Body of pancreas (tissue), 4 donors: ENCODE measurements around the gene FHAD1. TPM values are rescaled to one million over a fixed set of nuclear protein-coding genes. Genes with fewer than 3 reads are reported as not detected.
A peak's percentile ranks its signal among the peaks of the same experiment; 100 is the strongest.
"Not testable (repeated sequence)": the region's sequence is repeated elsewhere in the genome, so short reads cannot be mapped to it uniquely, and the experiment has no call there.

Experiments
- ATAC-seq: fragments of 150-250 bp; one replicate; pipeline ENCODE4 v1.9.1; 2016
- DNase-seq, 4 donors: peaks; one replicate each; pipeline ENCODE4 v3.0.0-alpha.2; 2019
- H3K27ac ChIP-seq, 4 donors: fragments of 200-600 bp; sonication (generic); 1 replicate in 3 of 4; 2 replicates in 1 of 4; pipeline versions ENCODE4 v1.5.1 to v1.6.1; 2016 to 2019; ENCODE audit warnings: mild to moderate bottlenecking in 1 of 4, mixed read lengths in 1 of 4, moderate library complexity in 1 of 4
- H3K27me3 ChIP-seq, 2 donors: fragments of 200-600 bp; sonication (generic); one replicate each; pipeline ENCODE4 v1.6.0; 2016; ENCODE audit warnings: mild to moderate bottlenecking in 1 of 2
- H3K36me3 ChIP-seq, 2 donors: fragments of 200-600 bp; sonication (generic); replicated peaks in 1 of 2; 2 replicates each; pipeline ENCODE4 v1.5.1; 2016; ENCODE audit warnings: low read depth in 2 of 2; ENCODE audit not compliant: insufficient read depth in 1 of 2
- H3K4me1 ChIP-seq: fragments of 200-600 bp; sonication (generic); one replicate; pipeline ENCODE4 v1.6.0; 2016
- H3K4me3 ChIP-seq, 2 donors: fragments of 200-600 bp; sonication (generic); 1 replicate in 1 of 2; 2 replicates in 1 of 2; pipeline ENCODE4 v1.5.1; 2016 to 2019
- H3K9me3 ChIP-seq, 3 donors: fragments of 200-600 bp; sonication (generic); 1 replicate in 2 of 3; 2 replicates in 1 of 3; pipeline ENCODE4 v1.5.1; 2016
- CTCF ChIP-seq, 7 experiments: fragments of 450-650 bp in 4 of 7; fragments of 200-600 bp in 3 of 7; sonication (generic) in 3 of 7; IDR thresholded peaks; one replicate each; pipeline ENCODE4 v1.5.1; 2016 to 2019; ENCODE audit warnings: antibody characterized with exemption in 7 of 7
- POLR2A ChIP-seq, 3 donors: fragments of 450-650 bp; IDR thresholded peaks; one replicate each; pipeline ENCODE4 v1.6.1; 2016; ENCODE audit warnings: antibody characterized with exemption in 3 of 3, mild to moderate bottlenecking in 2 of 3
- WGBS, 2 donors: methylation state at CpG; one replicate each; pipeline ENCODE4 v1.1.5; 2017; 5-methylcytosine and 5-hydroxymethylcytosine counted together
- intact Hi-C: fragments of 100-400 bp; cut with DNase I; formaldehyde crosslinking; loops from one replicate; pipeline ENCODE4 v1.15.1; 2023
- total RNA-seq, 2 donors: library from RNA; depleted of rRNA; stranded (reverse); fragments of >200 nt; gene quantifications; one replicate each; pipeline ENCODE4 v1.1.0, GENCODE V29; 2016

FHAD1 gene
- total RNA-seq, 2 donors from 2014 or later, result 2.9 to 4.9 TPM

GRCh38 chr1:15426492-15427279 lies 179.7 kb downstream of the FHAD1 start:
- TF ChIP-seq POLR2A (IDR thresholded peaks at IDR 0.05) (no peak), CTCF (IDR thresholded peaks at IDR 0.05) (no peak)
- Histone ChIP-seq H3K9me3 (no peaks in the 10 kb centered on the region), H3K27ac (peak overlapping the region; percentile 90 to 93 (median 92)), H3K36me3 (no peaks in the 10 kb centered on the region), H3K4me1 (peaks cover 77% of the 10 kb centered on the region), H3K27me3 (no peaks in the 10 kb centered on the region), H3K4me3 (no peak overlapping the region)
- intact Hi-C loops, result loop anchor here (5.0 kb wide), 1 partner anchor 104 kb away; no protein-coding TSS in a partner anchor
- WGBS, 2 donors, result 68 to 89% methylated on average over 21 to 30 of the region's 30 CpGs
- ATAC-seq (no peak), DNase-seq (peak; percentile 14 to 60 (median 22))

- intact Hi-C loops, result loop anchor here (5.0 kb wide), 1 partner anchor 105 kb away; no protein-coding TSS in a partner anchor
- Histone ChIP-seq H3K4me1 (peaks cover 77% of the 10 kb centered on the region), H3K27me3 (no peaks in the 10 kb centered on the region), H3K4me3 (no peak overlapping the region), H3K27ac (peak overlapping the region in 3 of 4 donors; percentile 20 to 92 (median 34)), H3K36me3 (no peaks in the 10 kb centered on the region), H3K9me3 (no peaks in the 10 kb centered on the region)
- TF ChIP-seq POLR2A (IDR thresholded peaks at IDR 0.05), result no peak
- no peak for TF ChIP-seq CTCF (IDR thresholded peaks at IDR 0.05)
- DNase-seq (peak in 2 of 4 donors; percentile 5 to 13), ATAC-seq (no peak)
- 69 to 94% methylated on average over 2 to 5 of the region's 6 CpGs for WGBS, 2 donors
Observed at GRCh38 chr1:15427280-15427666, 180.2 kb downstream of the FHAD1 start.

- WGBS, 2 donors, result 86 to 89% methylated on average over 9 to 11 of the region's 11 CpGs
- intact Hi-C loops, result loop anchor here (5.0 kb wide), 1 partner anchor 106 kb away; no protein-coding TSS in a partner anchor
- not testable (repeated sequence) for H3K9me3 ChIP-seq, H3K36me3 ChIP-seq, H3K27me3 ChIP-seq, ATAC-seq, H3K4me3 ChIP-seq
- DNase-seq, result peak in 1 of 4 donors; percentile 7
- peak overlapping the region in 3 of 4 donors; percentile 21 to 92 (median 27) for H3K27ac ChIP-seq
- peaks cover 77% of the 10 kb centered on the region for H3K4me1 ChIP-seq
Observed at GRCh38 chr1:15428252-15428651, 181.2 kb downstream of the FHAD1 start.

- no peaks in the 10 kb centered on the region for H3K27me3 ChIP-seq
- H3K4me1 ChIP-seq, result peaks cover 75% of the 10 kb centered on the region
- no peaks in the 10 kb centered on the region for H3K36me3 ChIP-seq
- intact Hi-C loops, result loop anchor here (5.0 kb wide), 1 partner anchor 107 kb away; no protein-coding TSS in a partner anchor
- peak overlapping the region; percentile 89 to 96 (median 92) for H3K27ac ChIP-seq
- no peak overlapping the region for H3K4me3 ChIP-seq
- ATAC-seq (no peak), DNase-seq (peak in 1 of 4 donors; percentile 15)
- no peak for TF ChIP-seq CTCF (IDR thresholded peaks at IDR 0.05)
- no peak for TF ChIP-seq POLR2A (IDR thresholded peaks at IDR 0.05)
- WGBS, 2 donors, result 77 to 91% methylated on average over 13 to 14 of the region's 18 CpGs
- H3K9me3 ChIP-seq, result no peaks in the 10 kb centered on the region
Observed at GRCh38 chr1:15428815-15429435, 181.9 kb downstream of the FHAD1 start.

GRCh38 chr1:15429701-15430149 lies 182.7 kb downstream of the FHAD1 start:
- ATAC-seq, result no peak
- H3K36me3 ChIP-seq, result no peaks in the 10 kb centered on the region
- H3K4me3 ChIP-seq, result no peak overlapping the region
- intact Hi-C loops, result loop anchor here (5.0 kb wide), 1 partner anchor 107 kb away; no protein-coding TSS in a partner anchor
- TF ChIP-seq CTCF (IDR thresholded peaks at IDR 0.05) (no peak), POLR2A (IDR thresholded peaks at IDR 0.05) (peak in 1 of 3 donors; percentile 20)
- WGBS, 2 donors, result 55 to 58% methylated on average over 14 to 18 of the region's 19 CpGs
- no peaks in the 10 kb centered on the region for H3K27me3 ChIP-seq
- H3K27ac ChIP-seq, result peak overlapping the region; percentile 89 to 96 (median 92)
- peaks cover 75% of the 10 kb centered on the region for H3K4me1 ChIP-seq
- DNase-seq, result peak in 3 of 4 donors; percentile 57 to 77 (median 72)
- H3K9me3 ChIP-seq, result no peaks in the 10 kb centered on the region
